H1 (cell line): ENCODE data around the gene SRPX. TPM values are rescaled to one million over a fixed set of nuclear protein-coding genes. Genes with fewer than 3 reads are reported as not detected.
A peak's percentile ranks its signal among the peaks of the same experiment; 100 is the strongest.

Source experiments
- CTCF ChIP-seq, 3 experiments: IDR thresholded peaks; 1 replicate in 2 of 3; 2 replicates in 1 of 3; pipeline versions ENCODE4 v1.5.1 to v1.6.1; 2011; ENCODE audit warnings: low read length in 3 of 3, mild to moderate bottlenecking in 3 of 3, inconsistent platforms in 2 of 3, low read depth in 1 of 3, moderate library complexity in 1 of 3; ENCODE audit not compliant: insufficient read depth in 1 of 3; ENCODE audit errors: control extremely low read depth in 1 of 3
- polyA plus RNA-seq, 7 experiments: library from polyadenylated mRNA; depleted of rRNA in 3 of 7; stranded (reverse) in 5 of 7; unstranded in 2 of 7; fragments of >200 nt in 5 of 7; fragments of 200-250 nt in 2 of 7; gene quantifications; 1 replicate in 5 of 7; 2 replicates in 1 of 7; 4 replicates in 1 of 7; pipeline versions ENCODE4 v1.2.1 to v1.2.3, GENCODE V29; 2011 to 2013; ENCODE audit warnings: missing spikeins in 2 of 7, mixed read lengths in 2 of 7
- total RNA-seq: library from RNA; stranded (reverse); fragmentation: NEBNext Ultra II Directional; extraction: Animal tissue kit (Norgen Biotek cat#: 25700); gene quantifications from 2 replicates; pipeline ENCODE4 v1.2.1, GENCODE V29; 2021
- TF ChIP-seq, protein P1 (sequence below): IDR thresholded peaks from 2 replicates; pipeline ENCODE4 v1.6.1; 2011; ENCODE audit warnings: low read depth, mild to moderate bottlenecking, low read length; ENCODE audit not compliant: insufficient read depth

The SRPX gene
- total and polyA plus RNA-seq, 2 of the 8 experiments (the other 6 are each of a cell fraction or from before 2014, with no cell fraction given): 7.6 to 10.4 TPM

- peak in 2 of 3 experiments; percentile 49 to 58; a peak in 3 of 4 replicates for TF ChIP-seq CTCF (IDR thresholded peaks at IDR 0.05; ENCODE audit: control extremely low read depth in 1 of 3, insufficient read depth in 1 of 3, low read depth in 1 of 3, low read length in 3 of 3)
- TF ChIP-seq, protein P1, sequence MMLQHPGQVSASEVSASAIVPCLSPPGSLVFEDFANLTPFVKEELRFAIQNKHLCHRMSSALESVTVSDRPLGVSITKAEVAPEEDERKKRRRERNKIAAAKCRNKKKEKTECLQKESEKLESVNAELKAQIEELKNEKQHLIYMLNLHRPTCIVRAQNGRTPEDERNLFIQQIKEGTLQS: no peak
- TF ChIP-seq, all 59 proteins: peak for 2
Observed at GRCh38 chrX:38260231-38260630, 39.6 kb upstream of the SRPX start (continued).
